Measurements from ENCODE around the gene MYCBPAP.

The MYCBPAP gene

GRCh38 chr17:50476545-50477315 lies 31.5 kb upstream of the MYCBPAP start:
- Histone ChIP-seq H4K20me1 (peaks cover 0 to 17% (median 5%) of the 10 kb centered on the region in 11 experiments; a peak in 10 of 22 replicates), H3K4me2 (no peak overlapping the region), H3K4me1 (peaks cover 18 to 32% (median 28%) of the 10 kb centered on the region in 10 experiments), H3K9ac (no peak overlapping the region), H3K4me3 (no peak overlapping the region), H3K27me3 (no peaks in the 10 kb centered on the region), H3K9me3 (replicated peaks in 1 of 11) (no peaks in the 10 kb centered on the region), H3K27ac (no peak overlapping the region), H3K36me3 (peaks cover 2 to 29% (median 14%) of the 10 kb centered on the region in 11 experiments; a peak in 20 of 22 replicates)
- TF ChIP-seq Cebpa-rat (IDR thresholded peaks at IDR 0.05): no peak

GRCh38 chr17:50477976-50478375 lies 30.3 kb upstream of the MYCBPAP start:
- peaks cover 12 to 34% (median 23%) of the 10 kb centered on the region in 11 experiments; a peak in 21 of 22 replicates for H3K36me3 ChIP-seq
- H3K4me1 ChIP-seq: peaks cover 21 to 41% (median 27%) of the 10 kb centered on the region in 10 experiments
- H3K9me3 ChIP-seq (replicated peaks in 1 of 11): no peaks in the 10 kb centered on the region
- no peaks in the 10 kb centered on the region for H3K27me3 ChIP-seq
- H3K27ac ChIP-seq: peak overlapping the region in 10 of 11 experiments; percentile 41 to 88 (median 80); a peak in 21 of 22 replicates
- no peak for TF ChIP-seq Cebpa-rat (IDR thresholded peaks at IDR 0.05)
- H3K4me3 ChIP-seq: peak overlapping the region in 9 of 10 experiments; percentile 65 to 86 (median 76); a peak in 16 of 20 replicates
- H4K20me1 ChIP-seq: peaks cover 0 to 24% (median 7%) of the 10 kb centered on the region in 11 experiments; a peak in 13 of 22 replicates
- peak overlapping the region; percentile 68 to 87 (median 82); a peak in 21 of 22 replicates for H3K9ac ChIP-seq
- peak overlapping the region; percentile 48 to 96 (median 82); a peak in 21 of 22 replicates for H3K4me2 ChIP-seq

GRCh38 chr17:50478391-50479381 lies 29.6 kb upstream of the MYCBPAP start, which contains the start of gene RSAD1:
Gene RSAD1, plus strand, starts transcription at chr17:50478860. Its CDS starts 25 bp downstream, at chr17:50478885.
- Histone ChIP-seq H3K9me3 (replicated peaks in 1 of 11) (no peaks in the 10 kb centered on the region), H3K4me2 (peak within 1 kb of the TSS; percentile 75 to 96 (median 82)), H3K27me3 (no peaks in the 10 kb centered on the region), H3K4me1 (peaks cover 21 to 41% (median 27%) of the 10 kb centered on the region in 10 experiments), H3K4me3 (peak within 1 kb of the TSS; percentile 63 to 86 (median 76)), H4K20me1 (peaks cover 0 to 24% (median 7%) of the 10 kb centered on the region in 11 experiments; a peak in 13 of 22 replicates), H3K36me3 (peaks cover 19 to 40% (median 30%) of the 10 kb centered on the region in 11 experiments), H3K27ac (peak within 1 kb of the TSS in 10 of 11 experiments; percentile 41 to 88 (median 80); a peak in 21 of 22 replicates), H3K9ac (peak within 1 kb of the TSS; percentile 68 to 87 (median 82))
- no peak for TF ChIP-seq Cebpa-rat (IDR thresholded peaks at IDR 0.05)

- H3K9me3 ChIP-seq (replicated peaks in 1 of 11): no peaks in the 10 kb centered on the region
- no peaks in the 10 kb centered on the region for H3K27me3 ChIP-seq
- H3K27ac ChIP-seq: peak overlapping the region in 9 of 11 experiments; percentile 76 to 88 (median 81); a peak in 16 of 22 replicates
- peak overlapping the region; percentile 75 to 96 (median 82) for H3K4me2 ChIP-seq
- no peak for TF ChIP-seq Cebpa-rat (IDR thresholded peaks at IDR 0.05)
- H4K20me1 ChIP-seq: peaks cover 0 to 24% (median 7%) of the 10 kb centered on the region in 11 experiments; a peak in 14 of 22 replicates
- peaks cover 21 to 41% (median 27%) of the 10 kb centered on the region in 10 experiments for H3K4me1 ChIP-seq
- H3K9ac ChIP-seq: peak overlapping the region in 9 of 11 experiments; percentile 77 to 87 (median 83); a peak in 18 of 22 replicates
- peak overlapping the region; percentile 63 to 86 (median 76) for H3K4me3 ChIP-seq
- peaks cover 22 to 50% (median 37%) of the 10 kb centered on the region in 11 experiments for H3K36me3 ChIP-seq
Observed at GRCh38 chr17:50479522-50480141, 28.6 kb upstream of the MYCBPAP start.

GRCh38 chr17:50480142-50480764 lies 28.0 kb upstream of the MYCBPAP start:
- H3K36me3 ChIP-seq: peaks cover 28 to 56% (median 41%) of the 10 kb centered on the region in 11 experiments
- H3K27ac ChIP-seq: peak overlapping the region in 2 of 11 experiments; percentile 25 to 32; a peak in 3 of 22 replicates
- H3K9ac ChIP-seq: peak overlapping the region in 8 of 11 experiments; percentile 21 to 87 (median 83); a peak in 10 of 22 replicates
- H4K20me1 ChIP-seq: peaks cover 0 to 24% (median 7%) of the 10 kb centered on the region in 11 experiments; a peak in 14 of 22 replicates
- H3K4me1 ChIP-seq: peaks cover 21 to 41% (median 27%) of the 10 kb centered on the region in 10 experiments
- H3K9me3 ChIP-seq (replicated peaks in 1 of 11): no peaks in the 10 kb centered on the region
- peak overlapping the region; percentile 75 to 96 (median 82); a peak in 21 of 22 replicates for H3K4me2 ChIP-seq
- H3K27me3 ChIP-seq: no peaks in the 10 kb centered on the region
- H3K4me3 ChIP-seq: peak overlapping the region in 4 of 10 experiments; percentile 76 to 83 (median 76); a peak in 5 of 20 replicates
- no peak for TF ChIP-seq Cebpa-rat (IDR thresholded peaks at IDR 0.05)

GRCh38 chr17:50480854-50481490 lies 27.3 kb upstream of the MYCBPAP start:
- Histone ChIP-seq H3K4me2 (peak overlapping the region in 6 of 11 experiments; percentile 75 to 96 (median 90); a peak in 10 of 22 replicates), H3K9me3 (replicated peaks in 1 of 11) (no peaks in the 10 kb centered on the region), H3K9ac (peak overlapping the region in 1 of 11 experiments; percentile 21; a peak in 1 of 22 replicates), H3K4me3 (no peak overlapping the region), H3K27me3 (no peaks in the 10 kb centered on the region), H3K36me3 (peaks cover 35 to 63% (median 48%) of the 10 kb centered on the region in 11 experiments), H3K4me1 (peaks cover 21 to 41% (median 27%) of the 10 kb centered on the region in 10 experiments), H4K20me1 (peaks cover 0 to 24% (median 7%) of the 10 kb centered on the region in 11 experiments; a peak in 14 of 22 replicates), H3K27ac (peak overlapping the region in 2 of 11 experiments; percentile 25 to 32; a peak in 3 of 22 replicates)
- no peak for TF ChIP-seq Cebpa-rat (IDR thresholded peaks at IDR 0.05)

- no peaks in the 10 kb centered on the region for H3K9me3 ChIP-seq (replicated peaks in 1 of 11)
- peaks cover 0 to 24% (median 7%) of the 10 kb centered on the region in 11 experiments; a peak in 14 of 22 replicates for H4K20me1 ChIP-seq
- H3K36me3 ChIP-seq: peaks cover 35 to 70% (median 51%) of the 10 kb centered on the region in 11 experiments
- H3K4me2 ChIP-seq: no peak overlapping the region
- H3K4me3 ChIP-seq: no peak overlapping the region
- peaks cover 21 to 41% (median 27%) of the 10 kb centered on the region in 10 experiments for H3K4me1 ChIP-seq
- no peak for TF ChIP-seq Cebpa-rat (IDR thresholded peaks at IDR 0.05)
- H3K27me3 ChIP-seq: no peaks in the 10 kb centered on the region
- H3K27ac ChIP-seq: peak overlapping the region in 2 of 11 experiments; percentile 7 to 15; a peak in 1 of 22 replicates
- 0 out of 22 replicates have a peak overlapping the region, but pooled peaks of 1 of the 11 experiments have one; percentile 2 for H3K9ac ChIP-seq
Observed at GRCh38 chr17:50481648-50482047, 26.6 kb upstream of the MYCBPAP start.
